Mucosa of descending colon (tissue), 3 donors: ENCODE data around the gene LGALS9C. TPM values are rescaled to one million over a fixed set of nuclear protein-coding genes. Genes with fewer than 3 reads are reported as not detected.
"Not testable (repeated sequence)": the region's sequence is repeated elsewhere in the genome, so short reads cannot be mapped to it uniquely, and the experiment has no call there.

Source experiments
- ATAC-seq: fragments of 200-7000 bp; cut with Tn5 transposase; one replicate; pipeline ENCODE4 v1.9.1; 2020; ENCODE audit warnings: mild to moderate bottlenecking, moderate library complexity
- DNase-seq, 3 donors: peaks; one replicate each; pipeline ENCODE4 v3.0.0-alpha.2; 2020
- H3K36me3 ChIP-seq: fragments of 200-600 bp; one replicate; pipeline ENCODE4 v1.8.0; 2021; ENCODE audit warnings: low read depth, mild to moderate bottlenecking
- H3K4me1 ChIP-seq: fragments of 200-600 bp; one replicate; pipeline ENCODE4 v1.8.0; 2021; ENCODE audit warnings: low read depth, mild to moderate bottlenecking
- H3K4me3 ChIP-seq: fragments of 200-600 bp; one replicate; pipeline ENCODE4 v1.8.0; 2021; ENCODE audit warnings: mild to moderate bottlenecking
- H3K9me3 ChIP-seq: fragments of 200-600 bp; one replicate; pipeline ENCODE4 v1.8.0; 2021; ENCODE audit warnings: mild to moderate bottlenecking
- intact Hi-C, 2 donors: fragments of 100-400 bp; cut with DNase I in 1 of 2; cut with micrococcal nuclease in 1 of 2; formaldehyde crosslinking; loops; one replicate each; pipeline versions ENCODE4 v1.11.0 to v1.11.1; 2022; cut with DNase I, micrococcal nuclease
- long read RNA-seq, 2 donors: library from polyadenylated mRNA; unstranded; transcript quantifications; one replicate each; pipeline ENCODE4 v2.0.0, GENCODE V29; 2019 to 2021
- total RNA-seq, 3 donors: library from RNA; stranded (reverse); fragmentation: NEBNext Ultra II Directional in 2 of 3; extraction: Animal tissue kit (Norgen Biotek cat#: 25700) in 2 of 3; gene quantifications; one replicate each; pipeline versions ENCODE4 v1.2.1 to v1.2.4, GENCODE V29; 2021 to 2023
- donor health status: DM: no; HTN: no; CAD: no; lungs with moderate emphysema.
- donor health status: DM: no; HTN: no; CAD: no.
- donor health status: DM: no; HTN: yes; CAD: no.

The LGALS9C gene
- 10 to 100 TPM; 23.7 to 91.5 (median 53.9) TPM for total RNA-seq
- long read RNA-seq, donor 1, partial matches to known transcripts, result 4 of 9 reads
- long read RNA-seq, donor 1, other reads (novel, unspliced or antisense), result 3 of 9 reads
- long read RNA-seq, donor 2, partial matches to known transcripts, result 3 of 6 reads
- long read RNA-seq, donor 2, other reads (novel, unspliced or antisense), result 2 of 6 reads

- intact Hi-C loops, H3K36me3 ChIP-seq, H3K4me1 ChIP-seq, H3K4me3 ChIP-seq, H3K9me3 ChIP-seq: not testable (repeated sequence)
- ATAC-seq (peak; percentile 83), DNase-seq (peak; percentile 62 to 75 (median 67))
These were observed at the start of gene LGALS9C for GRCh38 chr17:18476508-18477308. TSS of gene LGALS9C (plus strand) at chr17:18476789. CDS start at chr17:18476855, 66 bp downstream.

DNA sequence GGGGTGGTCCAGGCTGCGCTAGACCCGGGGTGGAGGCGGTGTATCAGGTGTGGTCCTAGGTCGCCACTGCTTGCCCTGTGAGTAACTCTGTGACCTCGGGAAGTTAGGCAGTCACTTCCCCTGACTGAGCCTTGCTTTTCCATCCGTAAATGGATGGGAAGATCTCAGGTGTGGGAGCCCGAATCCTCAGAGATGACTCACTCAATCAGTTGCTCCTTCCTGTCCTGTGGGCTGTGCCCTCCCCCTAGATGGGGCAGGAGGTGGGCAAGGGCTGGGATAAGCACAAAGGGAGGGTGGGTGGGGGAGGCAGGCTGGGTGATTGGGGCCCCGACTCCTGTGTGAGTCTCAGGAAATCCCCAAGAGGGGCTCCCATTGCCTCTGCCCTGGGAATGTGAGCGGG lies 44.4 kb upstream of the LGALS9C start:
- H3K36me3 ChIP-seq, H3K4me3 ChIP-seq, H3K9me3 ChIP-seq, DNase-seq, ATAC-seq, H3K4me1 ChIP-seq, intact Hi-C loops: not testable (repeated sequence)

DNA sequence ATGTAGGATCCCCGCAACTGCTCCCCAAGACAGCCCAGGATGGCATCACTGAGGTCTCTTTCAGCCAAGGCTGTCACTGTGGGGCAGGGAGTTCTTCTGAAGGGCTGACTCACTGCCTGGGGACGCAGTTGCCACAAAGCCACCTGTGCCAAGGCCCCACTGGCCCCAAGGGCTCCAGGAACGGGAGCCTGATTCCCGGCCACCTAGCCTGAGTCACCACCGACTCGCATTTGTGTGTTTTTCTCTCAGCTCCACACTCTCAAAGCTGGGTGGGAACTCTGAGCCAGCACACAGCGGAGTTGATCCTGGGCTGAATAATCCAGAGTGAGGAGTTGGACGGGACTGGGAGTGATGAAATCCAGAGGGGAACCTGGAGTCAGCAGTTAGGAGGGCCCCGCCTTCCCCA lies 37.1 kb upstream of the LGALS9C start:
- H3K36me3 ChIP-seq, H3K4me1 ChIP-seq, ATAC-seq, H3K4me3 ChIP-seq, intact Hi-C loops, DNase-seq, H3K9me3 ChIP-seq: not testable (repeated sequence)

- intact Hi-C loops, H3K9me3 ChIP-seq, H3K36me3 ChIP-seq, H3K4me1 ChIP-seq, H3K4me3 ChIP-seq: not testable (repeated sequence)
- ATAC-seq (peak; percentile 63), DNase-seq (peak in 2 of 3 donors; percentile 61 to 63)
These were observed 34.5 kb upstream of the LGALS9C start for GRCh38 chr17:18442093-18442492.

- H3K4me3 ChIP-seq, intact Hi-C loops, H3K36me3 ChIP-seq, H3K9me3 ChIP-seq, H3K4me1 ChIP-seq, DNase-seq: not testable (repeated sequence)
- ATAC-seq, result peak; percentile 24
These were observed 34.1 kb upstream of the LGALS9C start for GRCh38 chr17:18442532-18442931.

DNA sequence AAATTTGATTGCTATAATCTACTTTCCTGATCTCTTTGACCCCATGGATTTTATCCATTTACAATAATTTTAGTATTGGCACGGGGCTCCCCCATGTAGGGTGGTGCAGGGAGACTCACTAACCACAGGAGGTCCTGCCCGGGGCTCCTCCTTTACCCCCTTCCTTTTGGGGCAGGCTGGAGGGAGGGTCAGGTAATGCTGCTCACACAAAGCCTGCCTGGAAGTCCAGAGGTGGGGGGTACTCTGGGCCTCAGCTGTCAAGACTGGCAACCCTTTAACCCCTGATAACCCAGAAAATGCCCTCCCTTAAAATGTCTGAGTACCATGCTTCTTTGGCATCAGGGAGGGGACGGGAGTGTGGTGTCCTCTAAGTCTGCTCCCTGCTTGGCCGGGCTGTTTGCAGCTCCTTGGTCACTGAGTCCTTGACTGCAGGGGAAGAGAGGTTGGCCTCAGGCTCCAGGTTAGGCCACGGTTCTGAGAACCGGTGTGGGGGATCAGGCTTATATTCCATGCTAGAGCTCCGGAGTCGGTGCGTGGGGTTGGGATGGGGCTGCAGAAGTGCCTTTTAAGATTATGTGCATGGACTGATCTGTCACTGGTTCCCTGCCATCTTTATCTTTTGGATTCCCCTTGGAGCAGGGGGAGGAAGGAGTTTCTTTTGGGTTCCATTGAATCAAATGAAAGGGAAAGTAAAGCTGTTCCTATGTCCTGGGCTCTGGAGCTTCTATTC lies 28.9 kb upstream of the LGALS9C start:
- ATAC-seq, H3K36me3 ChIP-seq, H3K9me3 ChIP-seq, DNase-seq, H3K4me3 ChIP-seq, H3K4me1 ChIP-seq, intact Hi-C loops: not testable (repeated sequence)

- H3K36me3 ChIP-seq, H3K4me1 ChIP-seq, H3K4me3 ChIP-seq, intact Hi-C loops, H3K9me3 ChIP-seq, DNase-seq, ATAC-seq: not testable (repeated sequence)
These were observed 28.3 kb upstream of the LGALS9C start for GRCh38 chr17:18448311-18448710.

- H3K4me3 ChIP-seq, H3K36me3 ChIP-seq, H3K4me1 ChIP-seq, H3K9me3 ChIP-seq, DNase-seq, ATAC-seq, intact Hi-C loops: not testable (repeated sequence)
These were observed 26.8 kb upstream of the LGALS9C start for GRCh38 chr17:18449833-18450232.

- intact Hi-C loops, H3K4me1 ChIP-seq, DNase-seq, H3K9me3 ChIP-seq, ATAC-seq, H3K4me3 ChIP-seq, H3K36me3 ChIP-seq: not testable (repeated sequence)
These were observed 25.6 kb upstream of the LGALS9C start for GRCh38 chr17:18450998-18451397.

- H3K36me3 ChIP-seq, intact Hi-C loops, H3K4me3 ChIP-seq, H3K9me3 ChIP-seq, H3K4me1 ChIP-seq: not testable (repeated sequence)
- DNase-seq (peak; percentile 51 to 67 (median 51)), ATAC-seq (peak; percentile 100)
These were observed 24.6 kb upstream of the LGALS9C start for GRCh38 chr17:18451969-18452368.

GRCh38 chr17:18459035-18459434 lies 17.6 kb upstream of the LGALS9C start:
- DNase-seq, intact Hi-C loops, H3K4me3 ChIP-seq, H3K4me1 ChIP-seq, ATAC-seq, H3K36me3 ChIP-seq, H3K9me3 ChIP-seq: not testable (repeated sequence)

DNA sequence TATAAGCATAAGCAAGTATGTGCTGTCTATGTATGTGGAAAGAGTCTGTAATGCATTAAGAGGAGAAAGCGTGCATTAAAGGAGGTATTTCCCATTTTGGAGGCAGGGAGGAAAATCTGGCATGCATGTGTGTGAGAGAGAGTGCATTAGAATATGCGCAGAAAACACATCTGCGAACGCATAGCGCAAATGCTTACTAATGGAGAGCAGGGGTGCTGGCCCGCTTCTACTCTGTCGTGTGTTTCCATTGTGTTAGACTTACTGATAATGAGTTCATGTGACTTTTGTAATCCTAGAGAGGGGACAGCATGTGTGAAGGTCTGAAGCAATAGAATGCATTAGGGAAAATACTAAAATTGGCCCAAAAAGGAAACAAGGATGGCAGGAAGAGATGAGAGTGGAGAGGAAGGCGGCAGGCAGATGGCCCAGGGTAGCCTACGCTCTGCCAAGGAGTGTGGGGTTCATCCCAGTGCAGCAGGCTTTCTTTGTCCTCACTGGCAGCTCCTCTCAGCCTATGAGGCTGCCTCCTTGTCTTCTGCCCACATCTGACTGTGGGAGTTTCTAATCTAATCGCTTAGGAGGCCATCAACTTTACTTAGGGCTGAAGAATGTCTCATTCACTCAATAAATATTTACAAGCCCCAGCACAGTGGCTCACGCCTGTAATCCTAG lies 12.6 kb upstream of the LGALS9C start:
- intact Hi-C loops, H3K36me3 ChIP-seq, H3K4me1 ChIP-seq, DNase-seq, H3K9me3 ChIP-seq, H3K4me3 ChIP-seq: not testable (repeated sequence)
- peak; percentile 36 for ATAC-seq

- H3K9me3 ChIP-seq, H3K4me3 ChIP-seq, H3K36me3 ChIP-seq, DNase-seq, H3K4me1 ChIP-seq, intact Hi-C loops: not testable (repeated sequence)
- ATAC-seq, result peak; percentile 49
These were observed 10.2 kb upstream of the LGALS9C start for GRCh38 chr17:18466250-18466983.
